Upper lobe of right lung (tissue), 1 donor: ENCODE measurements around the gene CCL7. TPM values are rescaled to one million over a fixed set of nuclear protein-coding genes. Genes with fewer than 3 reads are reported as not detected.

ENCODE experiments used
- ATAC-seq: fragments of 200-7000 bp; cut with Tn5 transposase; one replicate; pipeline ENCODE4 v1.9.1; 2020; ENCODE audit warnings: mild to moderate bottlenecking, moderate library complexity
- DNase-seq: peaks from one replicate; pipeline ENCODE4 v3.0.0-alpha.2; 2020
- H3K27ac ChIP-seq: fragments of 200-600 bp; one replicate; pipeline ENCODE4 v1.8.0; 2022
- H3K27me3 ChIP-seq: fragments of 200-600 bp; one replicate; pipeline ENCODE4 v1.8.0; 2022; ENCODE audit warnings: mild to moderate bottlenecking
- H3K36me3 ChIP-seq: fragments of 200-600 bp; one replicate; pipeline ENCODE4 v1.8.0; 2022
- H3K4me1 ChIP-seq: fragments of 200-600 bp; one replicate; pipeline ENCODE4 v1.8.0; 2022
- H3K4me3 ChIP-seq: fragments of 200-600 bp; one replicate; pipeline ENCODE4 v1.8.0; 2022; ENCODE audit warnings: mild to moderate bottlenecking
- H3K9me3 ChIP-seq: fragments of 200-600 bp; one replicate; pipeline ENCODE4 v1.8.0; 2022
- intact Hi-C: fragments of 100-400 bp; cut with DNase I; formaldehyde crosslinking; loops from one replicate; pipeline ENCODE4 v1.11.0; 2022
- total RNA-seq: library from RNA; stranded (reverse); fragmentation: NEBNext Ultra II Directional; extraction: Animal tissue kit (Norgen Biotek cat#: 25700); gene quantifications from one replicate; pipeline ENCODE4 v1.2.1, GENCODE V29; 2021
- TF ChIP-seq, protein P1 (sequence below): fragments of 200-600 bp; IDR thresholded peaks from one replicate; pipeline ENCODE4 v1.8.0; 2022; ENCODE audit warnings: antibody characterized with exemption
- donor health status: DM: no; HTN: yes; CAD: no; lungs with severe emphysema.

Gene CCL7
- total RNA-seq, 1 donor from 2014 or later = not detected

DNA sequence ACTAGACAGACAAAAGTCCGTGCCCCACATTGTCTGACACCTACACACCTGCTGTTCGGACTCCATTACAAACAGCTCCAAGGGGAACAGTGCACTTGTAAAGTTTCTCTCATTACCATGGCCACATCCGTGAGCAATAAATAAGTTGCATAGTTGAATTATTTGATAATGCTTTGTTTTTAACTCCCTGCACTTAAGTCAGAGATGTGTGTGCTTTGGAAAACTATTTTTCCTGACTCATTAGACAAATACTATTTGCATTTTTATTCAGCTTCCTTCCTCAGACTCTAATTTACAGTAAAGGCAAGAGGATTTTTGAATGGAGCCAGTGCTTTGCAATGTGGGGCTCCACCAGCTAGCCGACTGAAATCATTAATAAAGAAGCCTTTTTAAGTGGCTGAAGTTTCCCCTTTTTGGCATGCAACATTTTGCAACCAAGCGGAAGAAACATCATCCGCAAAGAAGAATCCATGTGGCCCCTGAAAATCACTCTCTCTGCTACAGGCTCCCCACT is 21.5 kb upstream of the CCL7 start:
- Histone ChIP-seq H3K4me1 (peaks cover 59% of the 10 kb centered on the region), H3K36me3 (no peaks in the 10 kb centered on the region), H3K4me3 (no peak overlapping the region), H3K27me3 (no peaks in the 10 kb centered on the region), H3K27ac (peak overlapping the region; percentile 59), H3K9me3 (no peaks in the 10 kb centered on the region)
- ATAC-seq (peak; percentile 13), DNase-seq (no peak)
- TF ChIP-seq, protein P1, sequence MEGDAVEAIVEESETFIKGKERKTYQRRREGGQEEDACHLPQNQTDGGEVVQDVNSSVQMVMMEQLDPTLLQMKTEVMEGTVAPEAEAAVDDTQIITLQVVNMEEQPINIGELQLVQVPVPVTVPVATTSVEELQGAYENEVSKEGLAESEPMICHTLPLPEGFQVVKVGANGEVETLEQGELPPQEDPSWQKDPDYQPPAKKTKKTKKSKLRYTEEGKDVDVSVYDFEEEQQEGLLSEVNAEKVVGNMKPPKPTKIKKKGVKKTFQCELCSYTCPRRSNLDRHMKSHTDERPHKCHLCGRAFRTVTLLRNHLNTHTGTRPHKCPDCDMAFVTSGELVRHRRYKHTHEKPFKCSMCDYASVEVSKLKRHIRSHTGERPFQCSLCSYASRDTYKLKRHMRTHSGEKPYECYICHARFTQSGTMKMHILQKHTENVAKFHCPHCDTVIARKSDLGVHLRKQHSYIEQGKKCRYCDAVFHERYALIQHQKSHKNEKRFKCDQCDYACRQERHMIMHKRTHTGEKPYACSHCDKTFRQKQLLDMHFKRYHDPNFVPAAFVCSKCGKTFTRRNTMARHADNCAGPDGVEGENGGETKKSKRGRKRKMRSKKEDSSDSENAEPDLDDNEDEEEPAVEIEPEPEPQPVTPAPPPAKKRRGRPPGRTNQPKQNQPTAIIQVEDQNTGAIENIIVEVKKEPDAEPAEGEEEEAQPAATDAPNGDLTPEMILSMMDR = no peak
- intact Hi-C loops = no loop called here

DNA sequence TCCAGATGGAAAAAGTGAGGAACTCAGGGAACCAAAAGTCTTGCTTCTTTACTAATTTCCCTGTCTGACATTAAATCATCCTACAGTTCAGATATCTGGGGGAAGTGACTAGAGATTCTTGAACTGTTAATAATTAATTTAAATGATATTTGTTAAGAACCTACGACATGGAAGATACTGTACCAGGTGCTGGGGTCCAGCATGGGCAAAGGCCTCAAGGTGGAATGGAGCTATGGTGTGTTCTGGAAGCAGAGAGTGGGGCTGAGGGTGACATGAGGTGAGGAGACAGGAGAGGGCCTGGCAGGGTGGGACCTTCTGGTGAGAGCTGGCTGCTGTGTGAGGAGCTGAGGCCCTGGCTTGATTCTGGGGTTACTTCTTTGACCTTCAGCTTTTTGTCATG is 21.0 kb upstream of the CCL7 start:
- intact Hi-C loops = no loop called here
- peak overlapping the region; percentile 59 for H3K27ac ChIP-seq
- H3K4me3 ChIP-seq = no peak overlapping the region
- TF ChIP-seq, protein P1 = no peak
- H3K36me3 ChIP-seq = no peaks in the 10 kb centered on the region
- ATAC-seq (no peak), DNase-seq (no peak)
- peaks cover 60% of the 10 kb centered on the region for H3K4me1 ChIP-seq
- no peaks in the 10 kb centered on the region for H3K27me3 ChIP-seq
- no peaks in the 10 kb centered on the region for H3K9me3 ChIP-seq

DNA sequence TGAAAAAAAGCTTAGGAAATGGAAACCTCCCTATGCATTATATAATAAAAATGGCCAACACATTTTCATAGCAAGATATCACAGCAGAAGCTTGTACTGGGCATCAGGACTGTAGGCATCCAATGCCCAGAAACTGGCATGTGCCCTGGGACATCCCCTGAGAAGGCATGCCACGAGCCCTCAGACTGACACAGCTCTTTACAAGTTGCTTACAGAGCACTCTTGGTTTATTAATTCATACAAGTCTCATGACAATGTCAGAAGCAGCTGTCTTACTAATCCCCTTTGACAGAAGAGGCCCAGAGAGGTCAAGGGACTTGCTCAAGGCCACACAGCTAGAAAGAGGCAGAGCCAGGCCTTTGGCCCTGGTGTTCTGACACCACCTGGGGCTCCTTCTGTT is 20.5 kb upstream of the CCL7 start:
- Histone ChIP-seq H3K27me3 (no peaks in the 10 kb centered on the region), H3K4me1 (peaks cover 65% of the 10 kb centered on the region), H3K27ac (peak overlapping the region; percentile 59), H3K4me3 (no peak overlapping the region), H3K36me3 (no peaks in the 10 kb centered on the region), H3K9me3 (no peaks in the 10 kb centered on the region)
- ATAC-seq (peak; percentile 6), DNase-seq (no peak)
- intact Hi-C loops = no loop called here
- TF ChIP-seq, protein P1 = no peak

DNA sequence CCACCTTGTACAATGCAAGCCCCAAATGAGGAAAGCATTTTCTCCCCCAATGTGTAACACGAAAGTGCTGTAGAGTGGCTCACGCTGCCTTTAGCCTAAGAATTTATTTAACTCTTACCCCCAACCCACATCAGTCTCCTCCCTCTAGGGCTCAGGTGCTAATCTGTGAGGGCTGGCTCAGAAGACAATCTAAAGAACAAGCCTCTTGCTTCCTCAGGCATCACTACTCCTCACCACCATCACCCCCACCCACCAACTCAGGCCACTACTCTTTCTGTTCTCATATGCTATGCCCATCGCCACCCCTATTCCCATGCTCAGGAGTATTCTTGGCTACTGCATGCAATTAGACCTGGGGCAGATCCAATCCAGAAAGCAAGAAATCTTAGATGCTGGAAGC is 18.8 kb upstream of the CCL7 start:
- Histone ChIP-seq H3K9me3 (no peaks in the 10 kb centered on the region), H3K36me3 (no peaks in the 10 kb centered on the region), H3K27me3 (no peaks in the 10 kb centered on the region), H3K4me1 (peaks cover 75% of the 10 kb centered on the region), H3K4me3 (no peak overlapping the region), H3K27ac (no peak overlapping the region)
- no peak for ATAC-seq
- TF ChIP-seq, protein P1 = no peak
- intact Hi-C loops = no loop called here
- DNase-seq = no peak

DNA sequence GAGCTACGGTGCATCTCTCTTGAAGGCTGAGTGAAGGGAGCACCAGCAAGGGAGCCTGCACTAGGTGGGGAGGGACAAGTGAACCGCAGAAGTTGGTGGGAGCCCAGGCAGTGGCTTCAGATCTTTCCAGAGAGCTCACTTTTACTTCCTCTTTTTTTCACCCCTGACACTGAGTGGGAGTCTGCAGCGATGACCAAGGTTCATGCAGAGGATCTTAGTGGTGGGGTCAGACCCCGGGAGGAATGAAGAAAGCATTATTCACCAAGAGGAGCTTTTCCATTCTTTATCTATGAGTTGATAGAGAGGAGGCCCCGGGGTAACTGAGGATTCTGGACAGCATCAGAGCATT is 18.0 kb upstream of the CCL7 start:
- H3K27me3 ChIP-seq = no peaks in the 10 kb centered on the region
- no peaks in the 10 kb centered on the region for H3K36me3 ChIP-seq
- ATAC-seq (peak; percentile 60), DNase-seq (no peak)
- TF ChIP-seq, protein P1 = no peak
- H3K4me1 ChIP-seq = peaks cover 75% of the 10 kb centered on the region
- H3K9me3 ChIP-seq = no peaks in the 10 kb centered on the region
- intact Hi-C loops = no loop called here
- peak overlapping the region; percentile 59 for H3K27ac ChIP-seq
- no peak overlapping the region for H3K4me3 ChIP-seq
